Loucy (cell line): Measurements from ENCODE around the gene ZG16.

Source experiments
- CTCF ChIP-seq: fragments of 200-600 bp; sonication (generic); conservative IDR thresholded peaks from 2 replicates; pipeline ENCODE4 v1.5.1; 2014; ENCODE audit warnings: mild to moderate bottlenecking, antibody characterized with exemption, low read length
- EZH2phosphoT487 ChIP-seq: fragments of 200-600 bp; IDR thresholded peaks from 2 replicates; pipeline ENCODE4 v1.6.1; 2018; ENCODE audit warnings: antibody characterized with exemption, mild to moderate bottlenecking, moderate library complexity, borderline replicate concordance

- TF ChIP-seq CTCF (no peak), EZH2phosphoT487 (no peak)
Observed at GRCh38 chr16:29806641-29807425, 28.8 kb downstream of the ZG16 start.
